ENCODE data around the gene VHLL. TPM values are rescaled to one million over a fixed set of nuclear protein-coding genes. Genes with fewer than 3 reads are reported as not detected.

The VHLL gene
- total RNA-seq, 1 experiment from 2014 or later, result not detected

- no peaks in the 10 kb centered on the region for H3K9me3 Mint-ChIP-seq
- TF ChIP-seq, protein P1, sequence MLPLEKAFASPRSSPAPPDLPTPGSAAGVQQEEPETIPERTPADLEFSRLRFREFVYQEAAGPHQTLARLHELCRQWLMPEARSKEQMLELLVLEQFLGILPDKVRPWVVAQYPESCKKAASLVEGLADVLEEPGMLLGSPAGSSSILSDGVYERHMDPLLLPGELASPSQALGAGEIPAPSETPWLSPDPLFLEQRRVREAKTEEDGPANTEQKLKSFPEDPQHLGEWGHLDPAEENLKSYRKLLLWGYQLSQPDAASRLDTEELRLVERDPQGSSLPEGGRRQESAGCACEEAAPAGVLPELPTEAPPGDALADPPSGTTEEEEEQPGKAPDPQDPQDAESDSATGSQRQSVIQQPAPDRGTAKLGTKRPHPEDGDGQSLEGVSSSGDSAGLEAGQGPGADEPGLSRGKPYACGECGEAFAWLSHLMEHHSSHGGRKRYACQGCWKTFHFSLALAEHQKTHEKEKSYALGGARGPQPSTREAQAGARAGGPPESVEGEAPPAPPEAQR (CRISPR knock-in tag; IDR thresholded peaks at IDR 0.05), result no peak
- TF ChIP-seq, protein P2, sequence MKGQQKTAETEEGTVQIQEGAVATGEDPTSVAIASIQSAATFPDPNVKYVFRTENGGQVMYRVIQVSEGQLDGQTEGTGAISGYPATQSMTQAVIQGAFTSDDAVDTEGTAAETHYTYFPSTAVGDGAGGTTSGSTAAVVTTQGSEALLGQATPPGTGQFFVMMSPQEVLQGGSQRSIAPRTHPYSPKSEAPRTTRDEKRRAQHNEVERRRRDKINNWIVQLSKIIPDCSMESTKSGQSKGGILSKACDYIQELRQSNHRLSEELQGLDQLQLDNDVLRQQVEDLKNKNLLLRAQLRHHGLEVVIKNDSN (CRISPR knock-in tag; IDR thresholded peaks at IDR 0.05), result no peak
- no peak for TF ChIP-seq FOXK1 (CRISPR knock-in tag; IDR thresholded peaks at IDR 0.05)
- TF ChIP-seq, protein P3, sequence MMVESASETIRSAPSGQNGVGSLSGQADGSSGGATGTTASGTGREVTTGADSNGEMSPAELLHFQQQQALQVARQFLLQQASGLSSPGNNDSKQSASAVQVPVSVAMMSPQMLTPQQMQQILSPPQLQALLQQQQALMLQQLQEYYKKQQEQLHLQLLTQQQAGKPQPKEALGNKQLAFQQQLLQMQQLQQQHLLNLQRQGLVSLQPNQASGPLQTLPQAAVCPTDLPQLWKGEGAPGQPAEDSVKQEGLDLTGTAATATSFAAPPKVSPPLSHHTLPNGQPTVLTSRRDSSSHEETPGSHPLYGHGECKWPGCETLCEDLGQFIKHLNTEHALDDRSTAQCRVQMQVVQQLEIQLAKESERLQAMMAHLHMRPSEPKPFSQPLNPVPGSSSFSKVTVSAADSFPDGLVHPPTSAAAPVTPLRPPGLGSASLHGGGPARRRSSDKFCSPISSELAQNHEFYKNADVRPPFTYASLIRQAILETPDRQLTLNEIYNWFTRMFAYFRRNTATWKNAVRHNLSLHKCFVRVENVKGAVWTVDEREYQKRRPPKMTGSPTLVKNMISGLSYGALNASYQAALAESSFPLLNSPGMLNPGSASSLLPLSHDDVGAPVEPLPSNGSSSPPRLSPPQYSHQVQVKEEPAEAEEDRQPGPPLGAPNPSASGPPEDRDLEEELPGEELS (CRISPR knock-in tag; IDR thresholded peaks at IDR 0.05), result no peak
- no peak for TF ChIP-seq SMAD4 (CRISPR knock-in tag; IDR thresholded peaks at IDR 0.05)
- TF ChIP-seq SP1 (CRISPR knock-in tag; conservative IDR thresholded peaks at IDR 0.05), result no peak
- no peak for ATAC-seq
- H3K36me3 Mint-ChIP-seq, result no peaks in the 10 kb centered on the region
- H3K27me3 Mint-ChIP-seq (ENCODE audit: low read depth), result no peaks in the 10 kb centered on the region
- CTCF ChIA-PET, result interaction anchor here (1.5 kb wide), 1 partner anchor 11 kb away, joined by 4 read pairs; the partner anchor contains the start of gene SMG5
- POLR2A ChIA-PET, result no interaction called here
- no peak overlapping the region for H3K4me3 Mint-ChIP-seq
- H3K27ac Mint-ChIP-seq, result no peak overlapping the region
- DNase-seq (ENCODE audit: low spot score), result no peak
- H3K4me1 Mint-ChIP-seq, result peaks cover 7% of the 10 kb centered on the region
Measured at GRCh38 chr1:156293098-156293434, 6.0 kb downstream of the VHLL start.

- peaks cover 7% of the 10 kb centered on the region for H3K4me1 Mint-ChIP-seq
- H3K36me3 Mint-ChIP-seq, result no peaks in the 10 kb centered on the region
- ChIA-PET CTCF (no interaction called here), POLR2A (interaction anchor here (0.6 kb wide), 1 partner anchor 314 kb away, joined by 6 read pairs; no protein-coding TSS in a partner anchor)
- H3K27ac Mint-ChIP-seq, result peak overlapping the region; percentile 97
- DNase-seq (ENCODE audit: low spot score) (peak; percentile 94), ATAC-seq (peak; percentile 99)
- no peaks in the 10 kb centered on the region for H3K9me3 Mint-ChIP-seq
- no peak for TF ChIP-seq ZNF121 (CRISPR knock-in tag; IDR thresholded peaks at IDR 0.05)
- TF ChIP-seq, protein P4, sequence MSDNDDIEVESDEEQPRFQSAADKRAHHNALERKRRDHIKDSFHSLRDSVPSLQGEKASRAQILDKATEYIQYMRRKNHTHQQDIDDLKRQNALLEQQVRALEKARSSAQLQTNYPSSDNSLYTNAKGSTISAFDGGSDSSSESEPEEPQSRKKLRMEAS (CRISPR knock-in tag; IDR thresholded peaks at IDR 0.05), result peak; percentile 68
- peak; percentile 53; the same call in 1 of the 2 replicates for TF ChIP-seq GABPB1 (CRISPR knock-in tag; IDR thresholded peaks at IDR 0.05)
- no peak for TF ChIP-seq ZNF263 (CRISPR knock-in tag; IDR thresholded peaks at IDR 0.05; ENCODE audit: low read depth)
- TF ChIP-seq SP1 (CRISPR knock-in tag; conservative IDR thresholded peaks at IDR 0.05), result peak; percentile 59; the same call in 1 of the 2 replicates
- TF ChIP-seq GTF2I (CRISPR knock-in tag; conservative IDR thresholded peaks at IDR 0.05), result no peak
- H3K4me3 Mint-ChIP-seq, result peak overlapping the region; percentile 90
- no peaks in the 10 kb centered on the region for H3K27me3 Mint-ChIP-seq (ENCODE audit: low read depth)
Measured at GRCh38 chr1:156291226-156292061, 7.7 kb downstream of the VHLL start.

DNA sequence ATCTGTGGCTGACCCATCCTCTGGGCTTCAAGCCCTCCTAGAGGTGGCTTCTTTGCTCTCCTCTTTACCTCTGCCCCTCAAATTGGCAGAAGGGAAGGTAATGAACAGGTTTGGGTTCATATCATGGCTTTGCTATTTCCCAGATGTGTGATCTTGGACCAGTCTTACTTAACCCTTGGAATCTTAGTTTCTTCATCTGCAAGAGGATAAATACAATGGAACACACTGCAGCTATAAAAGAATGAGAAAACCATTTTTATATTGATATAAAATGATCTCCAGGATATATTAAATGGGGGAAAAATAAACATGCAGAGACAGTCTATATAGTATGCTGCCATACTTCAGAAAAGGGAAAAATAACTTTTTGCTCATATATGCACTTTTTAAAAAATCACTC, 9.2 kb downstream of the VHLL start:
- ChIA-PET POLR2A (interaction anchor here (0.6 kb wide), 1 partner anchor 156 kb away, joined by 4 read pairs; no protein-coding TSS in a partner anchor), CTCF (interaction anchor here (0.7 kb wide), 1 partner anchor 70 kb away, joined by 3 read pairs; no protein-coding TSS in a partner anchor)
- H3K4me1 Mint-ChIP-seq, result peaks cover 4% of the 10 kb centered on the region
- no peaks in the 10 kb centered on the region for H3K9me3 Mint-ChIP-seq
- H3K36me3 Mint-ChIP-seq, result no peaks in the 10 kb centered on the region
- no peak overlapping the region for H3K4me3 Mint-ChIP-seq
- DNase-seq (ENCODE audit: low spot score), result no peak
- no peak for ATAC-seq
- no peak overlapping the region for H3K27ac Mint-ChIP-seq
- no peaks in the 10 kb centered on the region for H3K27me3 Mint-ChIP-seq (ENCODE audit: low read depth)
- no peak for TF ChIP-seq IRF1 (CRISPR knock-in tag; IDR thresholded peaks at IDR 0.05)
- no peak for TF ChIP-seq CDX4 (CRISPR knock-in tag; IDR thresholded peaks at IDR 0.05; ENCODE audit: borderline replicate concordance)
- TF ChIP-seq IRF2 (CRISPR knock-in tag; IDR thresholded peaks at IDR 0.05; ENCODE audit: borderline replicate concordance, low read depth), result no peak
- TF ChIP-seq CTCF (IDR thresholded peaks at IDR 0.05), result no peak
- TF ChIP-seq AR (CRISPR knock-in tag; IDR thresholded peaks at IDR 0.05), result no peak
- no peak for TF ChIP-seq GTF2I (CRISPR knock-in tag; conservative IDR thresholded peaks at IDR 0.05)
- no peak for TF ChIP-seq JAZF1 (CRISPR knock-in tag; IDR thresholded peaks at IDR 0.05)

Measured in WTC11 (cell line).